ENCODE measurements around the gene TTC28.

The TTC28 gene

DNA sequence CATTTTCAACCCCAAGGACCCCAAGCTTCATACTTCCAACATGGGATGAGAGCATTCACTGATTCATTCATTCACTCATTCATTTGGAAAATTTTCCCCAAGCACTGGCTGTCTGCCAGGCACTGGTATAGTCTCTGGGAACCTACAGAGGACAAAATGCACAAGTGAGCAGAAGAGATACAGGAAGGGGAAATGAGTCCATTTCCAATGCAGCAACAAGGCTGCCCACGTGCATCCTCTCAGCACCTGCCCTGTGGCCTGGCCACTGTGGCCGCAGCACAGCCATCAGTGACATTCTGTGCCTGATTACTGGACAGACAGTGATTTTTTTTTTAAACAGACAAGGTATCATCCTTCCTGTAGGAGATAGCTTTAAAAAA is 664.6 kb downstream of the TTC28 start:
- no peak overlapping the region for H3K4me3 ChIP-seq (ENCODE audit: low read depth, low read length)

DNA sequence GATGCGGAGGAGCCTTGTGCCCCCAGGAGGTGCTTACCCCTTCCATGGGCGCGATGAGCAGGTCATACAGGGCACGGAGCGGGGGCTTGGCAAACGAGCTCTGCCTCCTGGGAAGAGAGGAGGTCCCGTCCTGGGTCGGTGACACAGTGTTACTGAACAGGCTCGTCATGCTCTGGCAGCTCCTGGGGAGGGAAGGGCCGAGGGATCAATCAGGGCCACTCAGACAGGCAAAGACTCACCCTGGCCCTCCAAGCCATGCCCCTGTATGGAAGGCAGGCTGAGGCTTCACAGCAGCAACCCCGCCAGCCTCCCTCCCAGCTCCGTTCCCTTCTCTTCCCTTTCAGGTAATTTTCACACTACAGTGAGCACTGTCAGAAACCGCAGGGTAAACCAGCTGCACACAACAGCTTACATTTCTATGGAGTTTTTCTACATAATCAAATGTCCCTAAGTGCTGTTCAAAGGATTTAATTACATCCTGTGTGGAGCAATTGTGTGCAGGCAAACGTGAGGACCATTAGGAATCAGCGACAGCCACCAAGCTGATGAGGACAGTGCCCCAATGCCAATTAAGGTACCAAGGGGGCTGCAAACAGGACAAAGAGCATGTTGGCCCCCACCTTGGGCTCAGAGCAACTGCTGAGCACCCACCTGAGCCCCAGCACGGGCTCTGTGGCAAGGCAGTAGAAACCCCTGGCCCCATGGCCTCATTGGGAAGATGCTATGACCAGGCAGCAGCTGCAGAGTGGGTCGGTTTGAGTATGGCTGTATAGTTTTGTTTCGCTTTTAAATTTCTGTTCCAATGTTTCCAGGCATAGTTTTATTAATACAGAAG is 665.2 kb downstream of the TTC28 start:
- H3K4me3 ChIP-seq (ENCODE audit: low read depth, low read length), result no peak overlapping the region

DNA sequence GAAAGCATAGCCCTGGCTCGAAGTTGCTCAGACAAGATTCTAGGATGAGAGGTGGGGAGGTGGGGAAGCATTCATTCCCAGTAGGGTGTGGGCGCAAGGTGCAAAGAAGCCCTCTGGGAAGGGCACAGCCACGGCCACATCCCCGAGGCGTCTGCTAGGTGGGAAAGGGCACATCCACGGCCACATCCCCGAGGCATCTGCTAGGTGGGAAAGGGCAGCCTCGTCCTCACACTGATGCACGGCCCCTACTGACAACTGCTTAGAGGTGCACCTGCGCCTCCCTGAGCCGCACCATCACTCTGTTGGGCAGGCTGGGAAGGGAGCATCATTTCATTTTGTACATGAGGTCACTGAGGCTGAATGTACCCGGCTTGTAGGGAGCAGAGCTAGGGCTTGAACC is 666.0 kb downstream of the TTC28 start:
- H3K4me3 ChIP-seq (ENCODE audit: low read depth, low read length), result no peak overlapping the region

DNA sequence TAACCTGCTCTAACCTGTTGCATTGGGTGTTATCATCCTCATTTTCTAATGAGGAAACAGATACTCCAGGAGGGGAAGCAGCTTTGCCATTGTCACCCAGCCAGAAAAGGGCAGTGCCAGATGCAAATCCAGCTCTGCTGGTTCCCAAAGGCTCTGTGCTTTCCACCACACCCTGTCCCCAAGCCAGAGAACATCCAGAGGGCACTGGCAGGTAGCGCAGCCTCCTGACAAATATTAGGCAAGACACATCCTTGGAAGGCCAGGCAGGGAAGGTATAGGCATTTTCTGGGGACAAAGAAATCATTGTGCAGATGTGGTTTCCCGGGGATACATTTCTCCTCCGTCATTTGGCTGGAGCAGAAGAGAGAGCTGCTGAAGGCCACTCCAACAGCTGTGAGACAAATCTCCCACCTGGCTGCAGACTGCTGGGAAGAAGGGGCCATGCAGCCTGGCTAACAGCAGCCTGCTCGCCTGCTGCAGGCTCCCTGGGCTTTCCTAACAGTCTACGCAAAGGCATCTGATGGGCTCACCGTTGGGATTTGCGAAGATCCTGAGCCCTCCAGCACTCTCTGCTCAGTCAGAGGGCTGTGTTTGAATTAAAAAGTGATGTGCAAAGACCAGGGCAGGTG is 666.7 kb downstream of the TTC28 start:
- no peak overlapping the region for H3K4me3 ChIP-seq (ENCODE audit: low read depth, low read length)

DNA sequence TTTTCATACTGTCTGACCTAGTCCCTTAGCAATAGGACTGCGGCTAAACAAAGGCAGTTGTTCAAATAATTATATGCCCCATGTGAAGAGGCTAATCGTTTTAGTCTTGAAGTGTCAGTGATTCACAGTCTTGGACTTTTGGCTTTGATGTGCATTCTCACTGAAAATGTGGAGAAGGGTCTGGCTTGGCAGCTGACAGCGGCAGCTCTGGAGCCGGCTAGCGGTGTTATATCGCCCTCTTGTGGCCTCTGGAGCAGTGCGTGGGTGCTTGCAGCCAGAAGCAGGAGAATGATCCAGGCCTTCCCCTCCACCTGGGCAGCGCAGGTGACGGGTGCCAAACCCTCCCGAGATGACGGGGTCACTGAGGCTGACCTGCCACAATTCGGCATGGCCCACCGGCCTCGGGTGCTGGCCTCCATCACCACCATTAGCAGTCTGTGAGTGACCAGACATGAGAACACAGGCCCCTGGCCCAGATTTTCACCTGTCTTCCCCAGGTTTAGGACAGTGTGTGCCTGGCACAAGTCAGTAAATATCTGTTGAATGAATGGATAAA is 670.3 kb downstream of the TTC28 start:
- no peak overlapping the region for H3K4me3 ChIP-seq (ENCODE audit: low read depth, low read length)

DNA sequence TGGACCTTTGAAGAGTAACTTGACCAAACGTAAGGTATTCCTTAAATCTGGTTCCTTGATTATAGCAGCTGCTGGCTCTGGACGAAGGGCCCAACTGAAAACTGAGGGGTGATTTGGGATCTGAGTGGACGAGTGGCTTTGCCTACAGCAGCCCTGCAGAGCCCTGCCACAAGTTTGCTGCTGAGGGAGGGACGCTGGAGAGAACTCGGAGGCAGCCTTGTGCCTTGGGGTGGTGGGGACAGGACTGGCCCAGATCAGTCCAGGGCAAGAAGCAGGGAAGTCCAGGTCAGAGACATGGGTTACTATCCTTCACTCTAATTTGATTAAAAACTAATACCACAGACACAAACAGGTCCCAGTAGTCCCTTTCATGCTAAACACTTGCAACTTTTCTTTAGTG is 671.0 kb downstream of the TTC28 start:
- no peak overlapping the region for H3K4me3 ChIP-seq (ENCODE audit: low read depth, low read length)

DNA sequence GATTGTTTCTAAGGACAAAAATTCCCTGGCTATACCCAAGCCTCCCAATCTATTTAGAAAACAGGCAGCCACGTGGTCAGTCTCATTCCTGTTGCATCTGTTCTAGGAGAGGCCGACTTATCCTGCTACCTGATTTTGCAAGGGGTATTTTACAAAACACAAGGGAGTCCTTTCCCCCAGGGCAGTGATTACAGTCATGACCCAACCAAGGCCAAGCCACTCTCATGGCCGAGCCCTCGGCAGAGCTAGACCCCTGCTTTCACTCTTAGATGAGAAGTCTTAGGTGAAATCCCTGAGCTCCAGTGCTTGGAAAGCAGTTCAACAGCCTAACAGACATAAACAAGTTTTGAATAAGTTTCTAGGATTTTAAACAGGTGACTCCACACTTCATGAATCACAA is 671.6 kb downstream of the TTC28 start:
- H3K4me3 ChIP-seq (ENCODE audit: low read depth, low read length), result no peak overlapping the region

DNA sequence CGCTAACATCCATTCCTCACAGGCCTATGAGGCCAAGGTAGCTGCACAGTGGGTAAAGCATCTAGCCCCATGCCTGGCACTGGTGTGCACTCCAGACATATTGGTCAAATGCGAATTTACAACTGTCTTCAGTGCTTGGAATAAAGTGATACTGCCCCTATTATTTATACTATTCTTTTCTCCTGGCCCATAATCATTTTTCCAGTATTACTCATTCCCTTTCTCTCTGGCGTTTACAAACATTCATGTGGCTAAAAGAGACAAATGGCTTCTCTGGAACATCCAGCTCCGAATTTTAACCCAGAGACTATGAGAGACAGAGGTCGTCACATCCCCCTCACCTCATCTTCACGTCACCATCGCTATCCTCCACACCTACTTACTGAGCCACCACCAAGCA is 673.4 kb downstream of the TTC28 start:
- no peak overlapping the region for H3K4me3 ChIP-seq (ENCODE audit: low read depth, low read length)

DNA sequence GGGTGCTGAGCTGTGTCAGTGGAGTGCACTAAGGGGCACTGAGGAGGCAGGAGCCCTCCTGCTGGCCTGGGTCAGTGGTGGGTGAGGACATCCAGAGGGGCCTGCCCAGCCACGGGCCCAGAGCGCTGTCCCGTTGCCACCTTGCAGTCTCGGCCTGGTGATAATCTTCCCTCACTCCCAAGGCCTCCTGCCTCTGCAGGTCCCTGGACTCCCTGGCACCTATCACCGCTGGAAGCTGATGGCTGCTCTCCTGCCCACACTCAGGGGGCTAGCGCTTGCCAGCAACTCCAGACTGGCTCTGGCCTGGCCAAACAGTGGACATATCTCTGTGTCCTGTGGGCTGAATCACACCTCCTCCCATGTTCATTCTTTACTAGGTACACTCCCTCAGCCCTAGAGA is 674.1 kb downstream of the TTC28 start:
- H3K4me3 ChIP-seq (ENCODE audit: low read depth, low read length), result no peak overlapping the region

DNA sequence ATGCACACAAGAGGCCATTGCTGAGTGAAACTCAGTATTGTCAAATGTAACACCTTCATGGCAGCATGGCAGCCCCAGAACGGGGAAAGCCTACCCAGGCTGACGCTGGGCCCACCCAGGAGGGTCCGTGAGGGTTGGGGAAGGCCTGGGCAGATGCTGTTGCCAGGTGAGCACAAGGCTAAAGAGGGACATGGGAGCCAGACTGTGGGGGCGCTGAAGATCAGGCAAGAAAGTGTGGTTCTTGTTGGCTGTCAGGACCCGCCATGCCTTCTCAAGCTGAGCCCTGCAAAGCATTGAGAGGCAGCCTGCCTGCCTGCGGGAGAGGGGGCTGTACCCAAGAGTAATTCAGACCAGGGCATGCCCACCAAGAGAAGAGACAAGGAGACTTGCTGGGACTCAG is 675.6 kb downstream of the TTC28 start:
- H3K4me3 ChIP-seq (ENCODE audit: low read depth, low read length), result no peak overlapping the region

DNA sequence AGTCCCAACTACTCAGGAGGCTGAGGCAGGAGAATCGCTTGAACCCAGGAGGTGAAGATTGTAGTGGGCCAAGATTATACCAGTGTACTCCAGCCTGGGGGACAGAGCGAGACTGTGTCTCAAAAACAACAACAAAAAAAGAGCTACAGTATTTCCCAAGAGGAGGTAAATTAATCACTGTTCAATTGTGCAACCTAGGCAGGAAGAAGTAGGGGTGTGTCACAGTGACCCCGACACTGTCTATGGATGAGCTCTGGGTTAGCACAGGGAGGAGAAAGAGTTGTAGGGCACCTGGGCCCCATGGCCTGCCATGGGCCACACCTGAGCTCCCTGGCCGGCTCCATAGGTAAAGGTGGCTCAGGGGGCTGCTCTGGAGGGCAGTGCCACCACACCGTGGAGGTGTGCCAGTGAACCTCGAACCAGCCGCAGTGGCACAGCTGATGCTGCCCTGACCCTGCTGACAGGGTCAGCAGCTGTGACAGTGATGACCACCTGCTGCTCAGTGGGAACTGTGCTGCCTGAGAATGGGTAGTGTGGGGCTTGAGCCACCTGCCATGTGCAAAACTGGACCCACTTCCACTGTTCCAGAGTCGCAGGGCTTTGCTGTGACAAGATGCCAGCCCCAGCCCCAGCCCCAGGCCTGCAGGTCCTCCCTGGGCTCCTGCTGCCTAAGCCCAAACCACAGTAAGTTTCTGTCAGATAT is 676.6 kb downstream of the TTC28 start:
- H3K4me3 ChIP-seq (ENCODE audit: low read depth, low read length), result no peak overlapping the region

DNA sequence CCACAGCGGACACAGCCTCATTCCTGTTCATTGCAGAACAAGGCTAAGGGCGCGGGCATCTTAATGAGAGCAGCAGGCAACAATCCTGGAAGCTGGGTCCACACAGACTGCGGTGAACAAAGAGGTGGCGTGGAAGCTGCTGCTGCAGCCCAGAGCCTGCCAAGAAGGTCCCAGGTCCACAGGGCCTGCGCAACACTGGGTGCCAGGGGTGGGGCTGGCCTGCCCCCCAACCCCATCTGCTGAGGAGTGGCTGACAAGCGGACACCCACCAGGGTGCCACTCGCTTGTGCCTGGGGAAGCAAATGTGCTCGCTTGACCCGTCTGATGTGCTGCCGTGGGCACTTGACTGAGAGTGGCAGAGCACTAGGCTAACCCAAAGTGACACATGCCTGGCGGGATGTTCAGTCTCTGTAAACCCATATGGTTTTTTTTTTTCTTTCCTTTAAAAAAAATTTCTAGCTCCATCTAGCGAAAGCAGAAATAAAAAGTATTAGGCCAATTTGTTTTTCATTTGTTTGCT is 677.4 kb downstream of the TTC28 start:
- no peak overlapping the region for H3K4me3 ChIP-seq (ENCODE audit: low read depth, low read length)

DNA sequence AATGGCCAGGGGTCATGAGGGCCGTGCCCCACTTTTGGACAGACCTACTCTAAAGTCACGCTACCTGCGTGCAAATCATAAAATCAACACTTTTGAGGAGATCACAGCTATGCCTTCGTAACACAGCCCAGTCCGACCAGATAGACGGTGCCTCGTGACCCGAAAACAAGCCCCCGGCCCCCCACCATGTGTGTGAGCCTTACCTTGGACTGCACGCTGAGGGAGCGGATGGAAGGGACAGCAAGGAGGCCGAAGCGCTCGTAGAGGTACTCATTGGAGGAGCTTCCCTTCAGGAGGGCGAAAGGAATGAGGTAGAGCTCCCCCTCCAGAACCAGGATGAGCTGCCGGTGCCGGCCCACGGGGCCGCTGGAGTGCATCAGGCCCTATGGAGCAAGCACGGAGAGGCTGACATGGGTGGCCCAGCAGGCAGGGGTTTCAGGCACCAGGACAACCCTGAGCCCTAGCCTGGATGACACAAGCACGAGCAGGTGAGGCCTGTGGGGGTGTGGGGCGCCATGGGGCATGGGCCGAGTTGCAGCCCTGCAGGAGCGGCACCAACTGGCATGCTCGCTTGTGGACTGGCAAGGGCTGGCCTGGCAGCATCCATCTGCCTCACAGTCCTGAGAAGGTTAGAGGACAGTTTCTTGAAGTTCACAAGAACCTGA is 678.3 kb downstream of the TTC28 start:
- H3K4me3 ChIP-seq (ENCODE audit: low read depth, low read length), result no peak overlapping the region

DNA sequence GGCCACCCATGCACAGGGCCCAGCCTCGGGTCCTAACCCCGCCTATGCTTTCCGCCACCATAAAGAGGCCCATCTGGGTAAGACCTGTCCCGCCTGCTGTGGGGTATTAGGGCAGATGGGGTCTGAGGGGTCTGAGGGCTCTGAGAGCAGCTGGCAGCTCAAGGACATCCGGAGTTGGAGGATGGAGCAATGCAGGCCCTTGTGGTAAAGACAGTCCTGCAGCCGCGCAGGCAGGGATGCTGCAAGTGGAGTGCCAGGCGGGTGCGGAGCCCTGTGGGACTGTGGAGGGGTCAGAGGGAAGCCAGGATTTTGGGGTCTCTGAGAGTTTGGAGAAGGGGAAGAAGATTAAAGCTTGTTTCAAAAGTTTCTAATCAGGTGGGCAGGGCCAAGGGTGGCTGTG is 679.3 kb downstream of the TTC28 start:
- no peak overlapping the region for H3K4me3 ChIP-seq (ENCODE audit: low read depth, low read length)

DNA sequence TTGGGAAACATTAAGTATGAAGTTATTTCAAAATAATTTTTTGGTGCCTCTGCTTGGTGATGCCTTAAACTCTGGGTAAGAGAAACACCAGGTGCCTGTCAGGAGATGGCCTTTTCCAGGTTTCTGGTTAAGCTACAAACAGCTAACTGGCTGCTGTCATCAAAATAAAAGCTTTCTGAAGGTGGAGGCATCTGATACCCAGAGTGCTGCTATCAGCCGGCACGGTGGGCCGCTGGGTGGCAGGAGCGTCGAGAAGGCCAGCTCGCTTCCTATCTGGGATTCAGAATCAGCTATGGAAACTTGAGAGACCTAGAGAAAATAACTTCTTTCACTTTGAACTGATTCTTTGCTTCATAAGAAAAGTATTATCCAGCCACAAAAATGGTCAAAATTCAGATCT is 679.8 kb downstream of the TTC28 start:
- no peak overlapping the region for H3K4me3 ChIP-seq (ENCODE audit: low read depth, low read length)

DNA sequence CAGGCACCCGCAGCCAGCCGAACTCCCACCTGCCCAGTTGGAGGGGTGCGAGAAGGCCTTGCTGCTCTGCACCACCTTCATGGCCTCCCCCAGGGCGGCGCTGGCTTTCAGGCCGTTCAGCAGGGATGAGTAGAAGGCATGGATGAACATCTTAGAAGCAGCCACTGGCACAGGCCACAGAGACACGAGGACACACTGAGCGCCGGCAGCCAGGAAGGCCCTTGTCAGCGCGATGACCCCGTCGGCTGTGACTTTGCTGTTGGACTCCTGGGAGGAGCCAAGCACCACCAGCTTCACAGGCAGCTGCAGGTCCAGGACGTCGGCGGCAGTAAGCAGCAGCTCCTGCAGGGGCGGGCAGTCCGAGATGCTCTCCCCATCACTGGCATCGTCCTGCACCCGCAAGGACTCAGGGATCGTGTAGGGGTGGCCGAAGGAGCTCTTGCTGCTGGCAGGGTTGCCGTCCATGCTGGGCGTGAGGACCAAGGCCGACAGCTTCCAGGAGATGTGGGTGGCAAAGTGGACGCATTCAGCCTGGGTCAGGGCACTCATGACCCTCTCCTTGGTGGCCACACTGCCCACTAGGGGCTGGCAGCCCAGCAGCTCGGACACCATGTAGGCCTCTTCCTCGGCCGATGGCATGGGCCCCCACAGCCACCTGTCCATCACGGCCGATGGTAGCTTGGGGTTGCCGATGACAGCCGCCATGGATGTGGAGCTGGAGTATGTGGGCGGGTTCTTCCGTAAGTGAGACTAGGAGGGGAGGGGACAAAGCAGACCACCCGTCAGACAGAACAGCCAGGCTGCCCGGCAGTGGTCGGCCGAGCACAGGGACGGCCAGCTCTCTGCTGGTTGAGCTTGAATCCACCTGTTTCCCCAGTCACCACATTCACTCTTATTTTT is 680.9 kb downstream of the TTC28 start:
- no peak overlapping the region for H3K4me3 ChIP-seq (ENCODE audit: low read depth, low read length)

DNA sequence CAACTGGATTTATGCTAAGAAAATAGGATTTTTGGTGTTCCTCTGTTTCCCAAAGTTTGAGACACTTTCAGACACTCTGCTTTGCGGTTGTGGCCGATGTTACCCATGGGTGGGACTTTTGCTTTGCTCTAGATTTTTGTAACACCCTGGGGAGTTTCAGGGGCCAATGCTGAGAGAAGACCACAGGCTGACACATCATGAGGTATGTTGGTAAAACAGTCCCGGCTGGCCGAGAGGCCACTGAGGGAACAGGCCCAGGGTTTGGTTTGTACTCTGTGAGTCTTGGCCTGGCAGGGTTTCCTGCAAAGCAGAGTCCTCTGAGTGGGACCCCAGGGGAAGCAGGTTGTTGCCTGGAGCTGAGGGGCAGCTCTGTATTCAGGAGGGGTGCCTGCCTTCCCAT is 682.1 kb downstream of the TTC28 start:
- H3K4me3 ChIP-seq (ENCODE audit: low read depth, low read length), result no peak overlapping the region

DNA sequence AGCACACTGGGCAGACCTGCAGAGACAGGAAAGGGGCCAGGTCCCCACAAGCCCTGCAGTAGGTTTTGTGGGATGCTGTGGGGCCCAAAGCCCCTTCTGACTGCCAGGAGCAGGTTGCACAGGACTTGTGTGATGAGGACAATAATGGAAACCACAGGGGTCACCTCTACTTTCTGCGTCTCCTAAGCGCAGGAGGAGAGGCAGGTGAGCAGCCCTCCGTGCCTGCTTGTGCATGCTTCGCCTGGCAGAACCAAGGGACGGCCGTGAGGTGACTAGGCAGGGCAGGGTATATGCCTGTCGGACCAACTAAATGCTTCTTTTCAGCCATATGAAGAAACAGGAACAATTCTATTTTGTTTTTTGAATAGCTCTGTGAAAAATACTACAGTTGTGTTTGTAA is 682.7 kb downstream of the TTC28 start:
- H3K4me3 ChIP-seq (ENCODE audit: low read depth, low read length), result no peak overlapping the region

DNA sequence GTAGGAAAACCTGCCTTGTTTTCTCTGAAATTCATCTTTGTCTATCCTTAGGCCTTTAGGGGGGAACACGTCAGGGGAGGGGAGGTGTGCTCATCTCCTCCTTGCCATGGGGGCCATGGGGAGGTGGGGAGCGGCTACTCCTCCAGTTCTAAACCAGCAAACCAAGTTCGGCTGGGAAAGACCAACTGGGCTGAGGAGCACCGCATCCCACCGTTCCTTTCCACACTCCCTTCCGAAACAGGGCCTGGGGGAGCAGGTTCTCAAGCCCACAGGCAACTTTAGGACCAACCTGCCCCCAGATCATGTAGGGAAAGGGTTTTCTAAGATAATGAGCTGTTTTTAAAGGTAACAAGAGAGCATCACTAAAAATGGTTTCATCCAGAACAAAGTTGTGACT is 683.1 kb downstream of the TTC28 start:
- H3K4me3 ChIP-seq (ENCODE audit: low read depth, low read length), result no peak overlapping the region

All from iPS-11a (cell line).